Measurements from ENCODE around the gene MGAT4C. TPM values are rescaled to one million over a fixed set of nuclear protein-coding genes. Genes with fewer than 3 reads are reported as not detected.

MGAT4C gene
- total RNA-seq, 1 experiment from 2014 or later: 10.3 TPM

DNA sequence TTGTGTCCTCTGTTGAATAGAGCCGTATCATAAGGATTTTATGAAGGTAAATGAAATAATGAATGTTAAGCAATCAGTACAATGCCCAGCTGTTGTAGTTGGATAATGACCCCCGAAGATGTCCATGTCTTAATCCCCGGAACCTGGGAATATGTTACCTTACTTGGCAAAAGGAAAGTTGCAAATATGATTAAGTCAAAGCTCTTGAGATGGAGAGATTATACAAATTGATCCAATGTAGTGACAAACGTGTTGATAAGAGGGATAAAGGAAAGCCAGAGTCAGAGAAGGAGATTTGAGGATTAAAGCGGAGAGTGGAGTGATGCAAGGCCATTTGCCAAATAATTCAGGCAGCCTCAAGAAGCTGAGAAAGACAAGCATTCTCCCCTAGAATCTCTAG lies 19.2 kb upstream of the MGAT4C start:
- Histone ChIP-seq H3K36me3 (ENCODE audit: insufficient read depth, low read length, poor library complexity, severe bottlenecking) (no peaks in the 10 kb centered on the region), H3K9me3 (ENCODE audit: low read depth, low read length, poor library complexity, severe bottlenecking) (no peaks in the 10 kb centered on the region), H3K4me1 (ENCODE audit: insufficient read depth, low read length, poor library complexity, severe bottlenecking) (no peaks in the 10 kb centered on the region), H3K4me3 (ENCODE audit: low read depth, low read length, poor library complexity, severe bottlenecking) (no peak overlapping the region), H3K27me3 (replicated peaks; ENCODE audit: insufficient read depth, low read depth, low read length, poor library complexity) (no peaks in the 10 kb centered on the region), H3K27ac (ENCODE audit: low read depth, low read length, poor library complexity, severe bottlenecking) (no peak overlapping the region)
- intact Hi-C loops (cut with micrococcal nuclease; ENCODE audit: unreplicated experiment): no loop called here
- POLR2A ChIA-PET (ENCODE audit: low non-redundant PET): no interaction called here
- TF ChIP-seq CTCF (conservative IDR thresholded peaks at IDR 0.05; ENCODE audit: low read depth, low read length): no peak
- no peak for TF ChIP-seq EZH2 (IDR thresholded peaks at IDR 0.05; ENCODE audit: borderline replicate concordance, low read depth, low read length, poor library complexity, severe bottlenecking)
- CTCF ChIA-PET: no interaction called here
- no peak for DNase-seq (ENCODE audit: low spot score)
- no TSS peak for BruUV-seq (replicated peaks)

GRCh38 chr12:86265329-86265695 lies 9.1 kb upstream of the MGAT4C start:
- no peaks in the 10 kb centered on the region for H3K27me3 ChIP-seq (replicated peaks; ENCODE audit: insufficient read depth, low read depth, low read length, poor library complexity)
- intact Hi-C loops (cut with micrococcal nuclease; ENCODE audit: unreplicated experiment): loop anchor here (10.0 kb wide), 2 partner anchors 649 to 1589 kb away; no protein-coding TSS in a partner anchor
- no peaks in the 10 kb centered on the region for H3K36me3 ChIP-seq (ENCODE audit: insufficient read depth, low read length, poor library complexity, severe bottlenecking)
- POLR2A ChIA-PET (ENCODE audit: low non-redundant PET): interaction anchor here (0.6 kb wide), 1 partner anchor 1743 kb away, joined by 3 read pairs; no protein-coding TSS in a partner anchor
- no peak for DNase-seq (ENCODE audit: low spot score)
- H3K4me3 ChIP-seq (ENCODE audit: low read depth, low read length, poor library complexity, severe bottlenecking): no peak overlapping the region
- H3K9me3 ChIP-seq (ENCODE audit: low read depth, low read length, poor library complexity, severe bottlenecking): no peaks in the 10 kb centered on the region
- CTCF ChIA-PET: no interaction called here
- TF ChIP-seq EZH2 (IDR thresholded peaks at IDR 0.05; ENCODE audit: borderline replicate concordance, low read depth, low read length, poor library complexity, severe bottlenecking) (no peak), CTCF (conservative IDR thresholded peaks at IDR 0.05; ENCODE audit: low read depth, low read length) (no peak)
- no peak overlapping the region for H3K27ac ChIP-seq (ENCODE audit: low read depth, low read length, poor library complexity, severe bottlenecking)
- peaks cover 7% of the 10 kb centered on the region for H3K4me1 ChIP-seq (ENCODE audit: insufficient read depth, low read length, poor library complexity, severe bottlenecking)
- BruUV-seq (replicated peaks): no TSS peak

DNA sequence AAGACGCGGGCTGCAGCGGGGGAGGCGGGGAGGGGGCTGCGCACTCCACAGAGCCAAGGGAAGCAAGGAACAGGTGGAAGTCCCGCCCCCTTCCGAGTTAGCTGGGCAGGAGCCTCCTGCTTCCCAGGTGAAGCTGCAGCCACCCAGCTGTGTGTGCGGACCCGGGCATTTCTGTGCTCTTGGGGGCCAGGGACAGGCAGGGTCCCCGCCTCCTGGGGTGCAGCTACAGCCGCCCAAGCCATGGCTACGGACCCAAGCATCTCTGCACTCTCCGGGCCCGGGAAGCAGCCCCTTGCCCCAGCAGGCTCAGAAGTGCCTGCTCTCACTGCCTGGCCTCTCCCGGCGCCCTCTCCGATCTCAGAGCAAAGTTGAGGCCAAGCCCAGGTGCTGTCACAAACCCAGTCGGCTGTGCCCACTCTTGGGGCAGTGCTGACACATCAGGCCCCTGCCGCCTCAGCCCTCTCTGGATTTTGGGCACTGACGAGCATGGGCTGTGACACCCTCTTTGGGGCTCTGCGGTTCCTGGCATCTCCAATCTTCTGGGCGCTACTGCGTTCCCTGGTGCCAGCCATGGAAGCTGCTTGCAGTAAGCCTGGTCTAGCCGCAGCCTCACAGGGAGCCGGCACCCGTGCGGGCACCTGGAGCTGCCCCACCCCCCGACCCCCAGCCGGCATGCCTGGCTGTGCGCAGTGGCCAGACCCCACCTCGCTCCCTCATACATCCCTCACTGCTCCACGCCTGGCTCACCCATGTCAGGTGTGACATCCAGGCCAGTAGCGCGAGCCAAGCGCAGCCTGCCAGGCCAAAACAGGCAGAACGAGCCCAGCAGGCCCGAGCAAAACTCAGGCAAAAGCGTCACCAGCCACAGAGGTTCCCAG lies 8.5 kb upstream of the MGAT4C start:
- Histone ChIP-seq H3K27me3 (replicated peaks; ENCODE audit: insufficient read depth, low read depth, low read length, poor library complexity) (no peaks in the 10 kb centered on the region), H3K4me1 (ENCODE audit: insufficient read depth, low read length, poor library complexity, severe bottlenecking) (peaks cover 7% of the 10 kb centered on the region), H3K36me3 (ENCODE audit: insufficient read depth, low read length, poor library complexity, severe bottlenecking) (no peaks in the 10 kb centered on the region), H3K4me3 (ENCODE audit: low read depth, low read length, poor library complexity, severe bottlenecking) (no peak overlapping the region), H3K9me3 (ENCODE audit: low read depth, low read length, poor library complexity, severe bottlenecking) (no peaks in the 10 kb centered on the region), H3K27ac (ENCODE audit: low read depth, low read length, poor library complexity, severe bottlenecking) (no peak overlapping the region)
- TF ChIP-seq CTCF (conservative IDR thresholded peaks at IDR 0.05; ENCODE audit: low read depth, low read length): no peak
- no peak for TF ChIP-seq EZH2 (IDR thresholded peaks at IDR 0.05; ENCODE audit: borderline replicate concordance, low read depth, low read length, poor library complexity, severe bottlenecking)
- BruUV-seq (replicated peaks): no TSS peak
- intact Hi-C loops (cut with micrococcal nuclease; ENCODE audit: unreplicated experiment): loop anchor here (10.0 kb wide), 2 partner anchors 650 to 1590 kb away; no protein-coding TSS in a partner anchor
- CTCF ChIA-PET: no interaction called here
- POLR2A ChIA-PET (ENCODE audit: low non-redundant PET): no interaction called here
- DNase-seq (ENCODE audit: low spot score): no peak
